PC-3 (cell line): ENCODE data around the gene ACP7.

Experiments
- EZH2 ChIP-seq: fragments of 300-600 bp; sonication (generic); IDR thresholded peaks from one replicate; pipeline ENCODE4 v1.6.1; 2017; ENCODE audit warnings: antibody characterized with exemption, mild to moderate bottlenecking, low read length; ENCODE audit not compliant: unreplicated experiment
- EZH2phosphoT487 ChIP-seq: fragments of 300-600 bp; sonication (generic); IDR thresholded peaks from 2 replicates; pipeline ENCODE4 v1.6.1; 2018; ENCODE audit warnings: mild to moderate bottlenecking, antibody characterized with exemption, low read length, borderline replicate concordance
- TF ChIP-seq, protein P1 (sequence below): fragments of 300-600 bp; sonication (generic); conservative IDR thresholded peaks from 2 replicates; pipeline ENCODE4 v1.5.1; 2017; ENCODE audit warnings: antibody characterized with exemption, low read depth, mild to moderate bottlenecking, low read length

DNA sequence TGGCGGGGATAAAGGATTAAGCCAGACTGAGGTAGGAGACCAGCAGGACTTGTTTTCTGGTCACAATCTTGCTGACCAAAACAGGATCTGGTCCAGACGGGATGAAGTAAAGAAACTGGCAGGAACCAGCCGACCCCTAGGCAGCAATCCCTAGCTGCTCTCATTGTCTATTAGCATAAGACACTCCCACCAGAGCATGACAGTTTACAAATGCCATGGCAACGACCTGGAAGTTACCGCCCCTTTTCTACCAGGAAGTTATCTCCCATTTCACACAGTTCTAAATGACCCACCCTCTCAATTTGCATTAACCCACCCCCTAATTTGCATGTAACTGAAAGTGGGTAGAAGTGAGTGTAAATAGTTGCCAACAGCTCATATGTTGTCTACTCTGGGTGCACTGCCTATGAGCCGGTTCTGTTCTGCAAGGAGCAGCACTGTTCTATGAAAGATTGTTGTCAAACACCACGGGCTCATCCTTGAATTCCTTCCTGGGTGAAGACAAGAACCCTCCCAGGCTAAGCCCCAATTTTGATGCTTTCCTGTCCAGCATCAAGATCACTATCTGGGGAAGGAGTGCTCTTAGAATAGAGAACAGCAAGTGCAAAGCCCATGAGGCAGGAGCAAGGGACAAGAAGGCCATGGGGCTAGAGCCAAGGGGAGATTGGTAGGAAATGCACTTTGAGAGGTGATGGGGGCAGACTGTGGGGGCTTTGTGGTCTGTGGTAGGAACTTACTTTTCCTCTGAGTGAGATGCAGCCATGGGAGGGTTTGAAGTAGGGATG is 37.9 kb upstream of the ACP7 start:
- TF ChIP-seq, protein P1, sequence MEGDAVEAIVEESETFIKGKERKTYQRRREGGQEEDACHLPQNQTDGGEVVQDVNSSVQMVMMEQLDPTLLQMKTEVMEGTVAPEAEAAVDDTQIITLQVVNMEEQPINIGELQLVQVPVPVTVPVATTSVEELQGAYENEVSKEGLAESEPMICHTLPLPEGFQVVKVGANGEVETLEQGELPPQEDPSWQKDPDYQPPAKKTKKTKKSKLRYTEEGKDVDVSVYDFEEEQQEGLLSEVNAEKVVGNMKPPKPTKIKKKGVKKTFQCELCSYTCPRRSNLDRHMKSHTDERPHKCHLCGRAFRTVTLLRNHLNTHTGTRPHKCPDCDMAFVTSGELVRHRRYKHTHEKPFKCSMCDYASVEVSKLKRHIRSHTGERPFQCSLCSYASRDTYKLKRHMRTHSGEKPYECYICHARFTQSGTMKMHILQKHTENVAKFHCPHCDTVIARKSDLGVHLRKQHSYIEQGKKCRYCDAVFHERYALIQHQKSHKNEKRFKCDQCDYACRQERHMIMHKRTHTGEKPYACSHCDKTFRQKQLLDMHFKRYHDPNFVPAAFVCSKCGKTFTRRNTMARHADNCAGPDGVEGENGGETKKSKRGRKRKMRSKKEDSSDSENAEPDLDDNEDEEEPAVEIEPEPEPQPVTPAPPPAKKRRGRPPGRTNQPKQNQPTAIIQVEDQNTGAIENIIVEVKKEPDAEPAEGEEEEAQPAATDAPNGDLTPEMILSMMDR = no peak
- TF ChIP-seq EZH2phosphoT487 = no peak
- TF ChIP-seq EZH2 = no peak
